ENCODE results near the gene FKBP5.
"Not testable (repeated sequence)": the region's sequence is repeated elsewhere in the genome, so short reads cannot be mapped to it uniquely, and the experiment has no call there.

DNA sequence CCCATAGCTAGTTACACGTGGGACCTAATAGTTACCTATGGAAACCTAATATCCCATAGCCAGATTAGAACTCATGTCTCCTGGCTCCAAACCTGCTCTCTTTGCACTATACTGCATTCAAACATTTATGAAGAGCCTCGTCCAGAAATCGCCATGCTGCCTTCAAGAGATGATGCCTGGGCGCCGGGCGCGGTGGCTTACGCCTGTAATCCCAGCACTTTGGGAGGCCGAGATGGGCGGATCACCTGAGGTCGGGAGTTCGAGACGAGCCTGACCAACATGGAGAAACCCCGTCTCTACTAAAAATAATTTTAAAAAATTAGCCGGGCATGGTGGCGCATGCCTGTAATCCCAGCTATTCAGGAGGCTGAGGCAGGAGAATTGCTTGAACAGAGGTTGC lies 1.3 kb upstream of the FKBP5 start:
- TF ChIP-seq, protein P1, sequence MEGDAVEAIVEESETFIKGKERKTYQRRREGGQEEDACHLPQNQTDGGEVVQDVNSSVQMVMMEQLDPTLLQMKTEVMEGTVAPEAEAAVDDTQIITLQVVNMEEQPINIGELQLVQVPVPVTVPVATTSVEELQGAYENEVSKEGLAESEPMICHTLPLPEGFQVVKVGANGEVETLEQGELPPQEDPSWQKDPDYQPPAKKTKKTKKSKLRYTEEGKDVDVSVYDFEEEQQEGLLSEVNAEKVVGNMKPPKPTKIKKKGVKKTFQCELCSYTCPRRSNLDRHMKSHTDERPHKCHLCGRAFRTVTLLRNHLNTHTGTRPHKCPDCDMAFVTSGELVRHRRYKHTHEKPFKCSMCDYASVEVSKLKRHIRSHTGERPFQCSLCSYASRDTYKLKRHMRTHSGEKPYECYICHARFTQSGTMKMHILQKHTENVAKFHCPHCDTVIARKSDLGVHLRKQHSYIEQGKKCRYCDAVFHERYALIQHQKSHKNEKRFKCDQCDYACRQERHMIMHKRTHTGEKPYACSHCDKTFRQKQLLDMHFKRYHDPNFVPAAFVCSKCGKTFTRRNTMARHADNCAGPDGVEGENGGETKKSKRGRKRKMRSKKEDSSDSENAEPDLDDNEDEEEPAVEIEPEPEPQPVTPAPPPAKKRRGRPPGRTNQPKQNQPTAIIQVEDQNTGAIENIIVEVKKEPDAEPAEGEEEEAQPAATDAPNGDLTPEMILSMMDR (IDR thresholded peaks at IDR 0.05) = not testable (repeated sequence)
- TF ChIP-seq POLR2A (IDR thresholded peaks at IDR 0.05) = not testable (repeated sequence)

All from adrenal gland (tissue), 5 donors.